Middle frontal gyrus (tissue), 1 donor: ENCODE results near the gene NUMB.

ENCODE experiments used
- DNase-seq: peaks from one replicate; pipeline ENCODE4 v3.0.0-alpha.2; 2015; ENCODE audit warnings: low spot score; ENCODE audit errors: extremely low spot score

NUMB gene

DNA sequence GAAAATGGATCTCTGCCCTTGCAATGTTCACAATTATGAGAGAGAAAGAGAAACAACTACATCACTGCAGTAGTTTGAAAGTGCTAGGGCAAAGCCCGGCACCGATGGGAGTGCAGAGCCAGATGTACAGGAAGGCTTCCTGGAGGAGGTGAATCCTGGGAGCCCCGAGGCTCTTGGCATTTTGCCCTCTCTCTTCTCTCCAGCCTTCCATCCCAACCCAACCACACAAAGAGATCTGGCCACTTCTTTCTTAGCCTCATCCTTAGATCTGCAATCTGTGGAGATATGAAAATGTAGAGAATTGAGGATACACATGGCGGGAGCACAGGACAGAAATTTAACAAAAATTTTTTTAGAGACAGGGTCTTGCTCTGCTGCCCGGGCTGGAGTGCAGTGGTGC, 224.3 kb downstream of the NUMB start:
- no peak for DNase-seq

- DNase-seq, result no peak
Observed at GRCh38 chr14:73233564-73233963, 224.8 kb downstream of the NUMB start.

- no peak for DNase-seq
Observed at GRCh38 chr14:73232984-73233383, 225.4 kb downstream of the NUMB start.

- DNase-seq, result no peak
Observed at GRCh38 chr14:73231981-73232851, 226.1 kb downstream of the NUMB start.

DNA sequence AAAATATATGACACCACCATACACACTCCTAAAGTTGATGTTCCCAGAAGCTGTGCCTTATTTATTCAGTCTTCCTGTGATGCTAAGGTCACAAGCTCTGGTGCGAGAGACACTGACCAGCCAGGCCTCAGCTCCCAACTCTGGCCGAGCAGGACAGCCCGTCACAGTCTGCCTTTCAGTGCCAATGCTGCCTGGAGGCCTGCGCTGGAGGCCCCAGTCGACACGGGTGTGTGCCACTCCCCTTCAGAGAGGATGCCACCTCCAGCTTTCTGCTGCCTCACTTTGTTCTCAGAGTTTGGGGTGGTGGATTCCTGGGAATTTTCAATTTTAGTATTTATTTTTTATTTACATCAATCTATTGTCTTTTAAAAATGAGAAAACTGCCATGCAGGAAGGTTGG, 228.3 kb downstream of the NUMB start:
- DNase-seq, result no peak

DNA sequence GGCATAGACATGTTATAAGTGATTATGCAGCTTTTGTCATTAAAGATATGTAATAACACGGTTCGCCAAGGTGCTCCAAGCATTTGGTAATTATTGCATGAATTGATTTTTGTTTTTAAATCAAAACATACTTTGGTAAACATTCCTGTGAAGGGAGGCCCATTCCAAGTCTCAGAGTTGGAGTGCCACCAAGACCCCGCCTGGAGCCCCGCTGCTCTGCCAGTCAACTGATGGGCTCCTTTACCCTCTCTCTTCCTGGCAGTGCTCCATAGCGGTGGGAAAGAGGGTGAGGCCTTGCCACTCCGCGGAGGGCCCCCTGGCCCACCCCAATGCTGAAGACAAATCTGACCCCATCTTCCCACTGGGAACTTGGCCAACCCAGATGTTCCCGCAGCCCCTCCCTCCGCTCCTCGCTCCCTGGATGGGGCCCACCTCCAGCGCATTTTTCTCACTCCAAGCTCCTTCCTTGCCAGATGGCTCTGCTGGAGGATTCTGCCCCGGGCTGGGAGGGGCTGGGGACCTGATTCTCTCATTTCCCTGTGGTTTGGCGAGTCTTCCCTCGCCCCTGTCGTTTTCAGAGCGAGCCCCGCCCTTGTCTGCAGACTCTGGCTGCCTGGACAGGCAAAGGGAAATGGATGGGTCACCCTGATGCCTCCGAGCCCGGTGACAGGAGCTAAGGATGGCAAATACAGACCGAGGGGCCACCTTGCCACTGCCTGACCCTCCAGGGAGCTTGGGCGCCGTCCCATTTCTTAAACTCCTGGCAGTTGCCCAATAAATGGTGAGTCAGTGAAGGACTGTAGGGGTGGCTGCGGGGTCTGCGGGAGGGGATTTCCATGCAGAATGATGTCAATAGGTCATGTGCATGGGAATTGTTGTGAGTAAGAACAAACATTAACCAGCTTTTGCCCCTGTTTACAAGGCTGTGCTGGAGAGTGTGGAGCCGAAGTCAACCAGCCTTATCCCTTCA, 230.2 kb downstream of the NUMB start:
- no peak for DNase-seq

- no peak for DNase-seq
Observed at GRCh38 chr14:73225496-73225895, 232.8 kb downstream of the NUMB start.
